GM20431 (cell line): ENCODE data around the gene SEC23B.
"Not testable (repeated sequence)": the region's sequence is repeated elsewhere in the genome, so short reads cannot be mapped to it uniquely, and the experiment has no call there.

Experiments
- in situ Hi-C: fragments of 300-500 bp; cut with MseI, MboI; formaldehyde crosslinking; loops from one replicate; pipeline ENCODE4 v1.15.0; 2020; ENCODE audit warnings: low sequenced_read_pairs; ENCODE audit not compliant: unreplicated experiment

SEC23B gene

DNA sequence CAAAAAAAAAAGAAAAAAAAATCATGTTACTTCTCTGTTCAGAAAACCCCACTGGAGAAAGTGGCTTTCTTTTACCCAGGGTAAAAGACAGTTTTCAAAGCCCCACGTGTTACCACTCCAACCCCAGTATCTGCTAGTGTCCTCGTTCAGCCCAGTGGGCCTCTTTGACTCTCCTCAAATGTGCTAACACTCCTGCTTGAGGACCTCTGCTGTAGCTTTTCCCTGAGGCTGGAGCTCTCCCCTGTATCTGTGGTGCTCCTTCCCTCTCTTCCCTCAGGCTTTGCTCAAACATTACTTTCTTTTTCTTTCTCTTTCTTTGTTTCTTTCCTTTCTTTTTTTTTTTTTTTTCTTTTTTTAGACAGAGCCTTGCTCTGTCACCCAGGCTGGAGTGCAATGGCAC lies 15.3 kb downstream of the SEC23B start:
- in situ Hi-C loops = no loop called here

DNA sequence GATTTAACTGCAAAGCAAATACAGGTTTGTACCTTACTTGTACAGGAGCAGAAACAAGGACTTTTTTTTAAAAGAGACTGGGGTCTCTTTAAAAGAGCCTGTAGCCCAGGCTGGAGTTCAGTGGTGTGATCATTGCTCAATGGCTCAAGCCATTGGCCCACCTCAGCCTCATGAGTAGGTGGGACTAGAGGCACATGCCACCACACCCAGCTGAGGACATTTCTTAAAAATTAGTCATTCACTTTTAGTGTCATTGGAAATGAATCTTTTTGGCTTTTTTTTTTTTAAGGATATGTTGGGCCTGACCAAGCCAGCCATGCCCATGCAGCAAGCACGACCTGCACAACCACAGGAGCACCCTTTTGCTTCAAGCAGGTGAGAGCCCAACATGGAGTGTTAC lies 16.9 kb downstream of the SEC23B start:
- in situ Hi-C loops = no loop called here

GRCh38 chr20:18526761-18527160 lies 19.0 kb downstream of the SEC23B start:
- in situ Hi-C loops = not testable (repeated sequence)

DNA sequence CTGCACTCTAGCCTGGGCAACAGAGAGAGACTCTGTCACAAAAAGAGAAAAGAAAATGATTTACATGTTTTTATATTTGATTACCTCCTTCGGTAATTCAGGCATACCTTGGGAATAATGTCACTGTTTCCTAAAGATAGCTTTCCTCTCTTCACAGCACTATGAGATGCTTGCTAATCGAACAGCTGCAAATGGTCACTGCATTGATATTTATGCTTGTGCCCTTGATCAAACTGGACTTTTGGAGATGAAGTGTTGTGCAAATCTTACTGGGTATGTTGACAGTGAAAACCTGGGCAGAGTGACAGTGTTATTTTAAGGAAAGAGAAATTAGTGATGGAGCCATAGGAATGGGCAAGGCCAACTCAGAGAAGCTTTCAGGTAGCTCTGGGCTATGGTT lies 19.6 kb downstream of the SEC23B start:
- in situ Hi-C loops = no loop called here

DNA sequence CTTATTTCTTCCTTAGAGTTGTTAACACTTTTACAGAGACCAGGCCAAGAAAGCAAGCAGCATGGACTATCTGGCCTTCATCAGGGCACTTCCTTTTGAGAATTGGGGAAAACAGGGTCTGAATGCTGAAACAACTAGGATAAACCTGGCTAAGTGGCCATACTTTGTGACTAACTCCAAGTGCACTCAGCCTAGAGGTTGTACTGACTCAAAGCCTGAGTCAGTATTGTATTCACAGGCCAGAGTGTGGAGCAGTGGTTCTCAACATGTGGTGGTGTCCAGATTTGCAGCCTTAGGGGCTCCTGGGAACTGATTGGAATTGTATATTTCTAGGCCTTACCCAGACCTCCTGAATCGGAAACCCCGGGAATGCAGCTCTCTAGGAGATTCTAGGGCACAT lies 20.1 kb downstream of the SEC23B start:
- in situ Hi-C loops = no loop called here

DNA sequence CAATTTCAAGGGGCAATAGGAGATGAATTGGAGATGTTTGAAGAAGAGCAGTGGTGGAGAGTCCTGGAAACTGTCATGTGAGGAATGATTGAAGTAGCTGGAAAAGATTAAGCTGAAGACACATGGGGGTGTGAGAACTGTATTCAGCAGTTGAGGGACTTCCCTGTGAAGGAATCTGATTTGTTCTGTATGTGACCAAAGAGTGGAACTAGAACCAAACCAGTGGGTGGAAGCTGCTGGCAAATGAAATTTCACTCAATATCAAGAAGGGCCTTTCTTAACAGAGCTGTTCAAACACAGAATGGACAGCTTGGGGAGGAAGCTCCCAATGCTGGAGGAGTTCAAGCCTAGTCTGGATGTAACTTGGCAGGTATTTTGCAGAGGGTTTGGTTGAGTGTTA lies 21.3 kb downstream of the SEC23B start:
- in situ Hi-C loops = no loop called here

GRCh38 chr20:18532626-18533025 lies 24.9 kb downstream of the SEC23B start:
- in situ Hi-C loops = no loop called here

DNA sequence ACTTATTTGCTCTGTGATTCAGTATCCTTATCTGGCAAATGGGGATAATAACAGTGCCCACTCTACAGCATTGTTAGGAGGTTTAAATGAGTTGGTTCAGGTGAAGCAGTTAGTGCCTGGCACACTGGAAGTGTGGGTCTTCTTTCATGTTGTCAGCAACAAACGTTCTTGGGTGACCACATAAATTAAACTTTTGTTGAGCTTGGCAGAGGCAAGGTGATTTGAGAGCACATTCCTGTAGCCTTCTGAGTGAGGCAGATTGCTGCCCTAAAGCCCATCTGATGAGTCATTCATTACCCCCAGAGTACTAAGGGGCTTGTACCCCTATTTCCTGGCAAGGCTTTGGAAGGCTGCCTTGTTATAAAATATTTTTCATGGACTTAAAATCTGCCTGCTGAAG lies 25.8 kb downstream of the SEC23B start:
- in situ Hi-C loops = no loop called here

GRCh38 chr20:18533978-18534644 lies 26.4 kb downstream of the SEC23B start:
- in situ Hi-C loops = no loop called here

- in situ Hi-C loops = no loop called here
These were observed 29.9 kb downstream of the SEC23B start for GRCh38 chr20:18537651-18538050.

DNA sequence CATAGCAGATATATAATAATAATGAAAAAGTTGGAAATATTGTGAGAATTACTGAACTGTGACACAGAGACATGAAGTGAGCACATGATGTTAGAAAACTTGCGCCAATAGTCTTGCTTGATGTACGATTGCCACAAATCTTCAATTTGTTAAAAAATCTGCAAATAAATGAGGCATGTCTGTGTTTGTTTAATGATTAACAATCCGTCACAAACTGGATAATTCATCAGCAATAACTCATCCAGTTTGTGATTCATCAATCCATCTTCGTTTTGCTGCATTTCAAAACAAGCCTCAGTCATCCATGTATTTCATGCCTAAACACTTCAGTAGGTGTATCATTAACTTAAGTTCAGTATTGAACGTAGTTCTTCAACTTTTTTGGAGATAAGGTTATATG lies 34.0 kb downstream of the SEC23B start:
- in situ Hi-C loops = no loop called here

- in situ Hi-C loops = no loop called here
These were observed 35.5 kb downstream of the SEC23B start for GRCh38 chr20:18543216-18543615.

GRCh38 chr20:18543932-18544331 lies 36.2 kb downstream of the SEC23B start:
- in situ Hi-C loops = no loop called here

- in situ Hi-C loops = no loop called here
These were observed 37.8 kb downstream of the SEC23B start for GRCh38 chr20:18545566-18545965.

DNA sequence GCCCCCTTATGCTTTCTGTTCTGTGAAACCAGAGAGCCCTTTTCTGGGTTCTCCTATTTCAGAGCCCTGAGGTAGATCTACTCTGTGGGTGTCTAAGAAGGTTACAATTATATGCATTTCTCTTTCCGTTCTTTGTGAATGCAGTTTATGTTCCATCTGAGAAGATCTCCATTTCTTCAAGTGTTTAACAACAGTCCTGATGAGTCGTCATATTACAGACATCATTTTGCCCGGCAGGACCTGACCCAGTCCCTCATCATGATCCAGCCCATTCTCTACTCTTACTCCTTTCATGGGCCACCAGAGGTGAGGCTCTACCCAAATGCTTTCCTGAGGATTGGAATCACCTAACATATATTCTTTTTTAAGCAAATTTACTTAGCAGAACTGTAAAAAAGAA lies 40.7 kb downstream of the SEC23B start:
- in situ Hi-C loops = no loop called here

DNA sequence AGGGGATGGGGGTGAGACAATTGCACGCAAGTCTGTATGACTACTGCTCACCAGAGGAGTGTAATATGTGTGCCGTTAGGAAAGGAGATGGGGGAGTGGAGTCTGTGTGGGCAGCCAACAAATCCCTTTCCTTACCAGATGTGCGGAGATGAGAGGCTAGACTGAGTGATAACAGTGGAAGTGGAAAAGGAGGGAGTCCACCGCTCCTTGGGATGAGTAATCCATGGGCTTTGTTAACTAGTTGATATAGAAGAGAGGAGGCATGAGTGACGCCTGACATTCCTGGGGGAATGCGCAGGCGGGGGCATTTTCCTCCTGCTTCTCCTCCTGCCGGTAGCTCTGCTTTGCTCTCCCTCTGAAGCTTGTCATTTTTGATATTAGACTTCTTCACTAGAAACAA lies 46.0 kb downstream of the SEC23B start:
- in situ Hi-C loops = no loop called here

DNA sequence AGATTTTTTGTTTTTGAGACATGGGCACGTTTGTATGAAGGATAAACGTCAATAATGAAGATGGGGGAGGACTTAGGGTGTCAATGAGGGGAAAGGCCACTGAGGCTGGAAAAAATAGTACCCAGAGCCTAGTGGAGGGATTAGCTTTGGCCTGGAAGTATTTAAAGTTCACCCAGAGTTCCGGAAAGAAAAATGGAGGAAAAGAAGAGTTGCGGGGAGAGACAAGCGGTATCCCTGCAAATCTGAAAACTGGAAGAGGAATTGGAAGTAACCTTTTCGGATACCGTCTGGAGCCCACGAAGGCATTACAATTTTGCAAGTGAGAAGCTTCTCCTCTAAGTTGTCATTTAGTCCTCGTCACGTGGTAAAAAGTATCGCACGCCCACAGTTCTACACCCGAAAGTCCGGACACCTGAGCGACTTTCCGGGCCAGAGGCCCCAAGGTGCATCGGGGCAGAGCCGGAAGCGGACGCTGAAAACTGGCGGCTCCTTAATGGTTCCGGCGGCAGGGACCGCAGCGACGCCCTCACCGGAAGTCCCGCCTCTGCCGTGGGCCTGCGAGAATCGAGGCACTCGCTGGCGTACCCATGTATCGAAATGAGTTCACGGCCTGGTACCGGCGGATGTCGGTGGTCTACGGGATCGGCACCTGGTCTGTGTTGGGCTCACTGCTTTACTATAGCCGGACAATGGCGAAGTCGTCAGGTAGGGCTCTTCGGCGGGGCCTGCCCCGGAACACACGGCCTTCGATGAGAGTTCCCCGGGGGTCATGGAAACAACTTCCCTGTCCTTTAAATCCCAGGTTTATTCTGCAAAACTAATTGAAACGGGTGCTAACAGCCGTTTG lies 59.4 kb downstream of the SEC23B start, which contains the start of gene SMIM26:
SMIM26 (plus strand) TSS at position 541 of the 847 bp plus-strand sequence; CDS start at position 588, 47 bp downstream.
- in situ Hi-C loops = no loop called here

- in situ Hi-C loops = no loop called here
These were observed 60.0 kb downstream of the SEC23B start for GRCh38 chr20:18567739-18568091.

DNA sequence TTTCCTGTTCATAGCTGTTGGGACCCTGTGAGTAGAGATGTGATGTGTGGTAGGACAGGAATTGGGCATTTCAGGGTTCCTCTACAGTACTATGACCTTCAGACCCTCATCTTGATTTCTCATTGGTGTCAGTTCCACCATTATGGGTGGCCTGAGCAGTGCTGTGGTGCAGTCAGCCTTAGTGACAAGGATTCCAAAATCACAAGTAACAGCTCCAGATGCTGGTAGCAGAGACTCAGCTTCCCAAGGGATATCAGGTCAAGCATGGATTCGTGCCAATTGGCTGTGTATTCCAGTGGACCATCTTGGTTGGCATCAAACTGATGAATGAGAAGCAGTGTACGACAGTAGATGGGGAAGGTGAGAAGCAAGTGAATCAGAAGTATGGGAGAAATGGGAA lies 63.3 kb downstream of the SEC23B start:
- in situ Hi-C loops = no loop called here

DNA sequence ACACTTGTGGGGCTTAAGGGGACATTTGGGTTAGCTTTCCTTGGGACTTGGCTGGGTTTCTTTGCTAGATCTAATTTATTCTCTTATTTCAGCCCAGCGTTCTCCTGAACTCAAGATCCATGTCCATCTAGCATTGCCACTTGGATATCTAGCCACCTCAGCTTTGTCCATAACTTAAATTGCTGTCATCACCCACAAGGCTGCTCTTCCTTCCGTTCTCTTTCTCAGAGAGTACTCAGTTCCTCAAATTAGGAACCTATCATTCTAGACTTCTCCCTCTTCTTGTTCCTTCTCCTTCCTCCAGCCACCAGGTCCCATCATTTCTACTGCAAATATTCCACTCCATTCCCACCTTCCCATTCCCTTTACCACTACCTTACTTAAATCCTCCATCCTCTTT lies 63.8 kb downstream of the SEC23B start:
- in situ Hi-C loops = no loop called here

DNA sequence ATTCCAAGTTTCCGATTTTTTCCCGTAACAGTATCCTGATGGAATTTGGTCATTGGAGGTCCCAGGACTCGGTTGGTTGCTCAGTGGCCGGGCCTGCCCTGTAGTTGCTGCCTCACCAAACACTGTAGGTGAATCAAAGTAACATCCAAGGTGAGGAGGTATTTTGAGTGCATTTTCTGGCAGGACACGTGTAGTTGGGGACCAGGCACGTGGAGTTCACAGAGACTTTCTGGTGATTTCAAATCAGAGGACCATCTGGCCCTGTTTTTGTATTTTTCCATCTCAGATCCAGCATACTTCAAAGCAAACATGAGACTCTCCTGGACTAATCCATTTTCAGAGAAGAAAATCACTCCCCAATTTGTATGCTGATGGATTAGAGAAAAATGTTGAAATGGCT lies 70.2 kb downstream of the SEC23B start:
- in situ Hi-C loops = no loop called here

DNA sequence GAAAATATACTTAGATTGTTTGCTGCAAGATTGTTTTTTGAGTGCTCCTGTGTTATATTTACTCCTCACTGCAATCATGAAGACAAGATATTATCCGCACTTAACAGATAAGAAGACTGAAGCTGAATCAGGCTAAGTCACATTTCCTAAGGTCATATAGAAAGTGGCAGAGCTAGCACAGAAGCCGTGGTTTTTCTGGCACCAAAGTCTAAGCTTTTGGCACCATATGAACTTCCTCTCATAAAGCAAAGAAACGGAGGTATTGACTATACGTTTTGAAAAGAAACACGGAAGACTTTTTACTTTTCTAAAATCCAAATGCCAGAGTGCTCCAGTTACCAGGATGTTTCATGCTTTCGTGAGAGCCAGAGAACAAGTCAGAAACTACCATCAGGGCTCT lies 70.8 kb downstream of the SEC23B start:
- in situ Hi-C loops = no loop called here
